Gastroesophageal sphincter (tissue), 3 donors: ENCODE data around the gene PIK3CD.

Experiments
- CTCF ChIP-seq, 4 experiments: fragments of 200-600 bp in 2 of 4; fragments of 450-650 bp in 2 of 4; sonication (generic) in 1 of 4; IDR thresholded peaks; one replicate each; pipeline ENCODE4 v1.5.1; 2017 to 2019; ENCODE audit warnings: antibody characterized with exemption in 4 of 4, mild to moderate bottlenecking in 2 of 4, moderate library complexity in 2 of 4
- POLR2A ChIP-seq, 2 donors: fragments of 450-650 bp; IDR thresholded peaks; one replicate each; pipeline ENCODE4 v1.6.1; 2017; ENCODE audit warnings: antibody characterized with exemption in 2 of 2, mild to moderate bottlenecking in 2 of 2, moderate library complexity in 1 of 2
- POLR2AphosphoS5 ChIP-seq: sonication (generic); formaldehyde crosslinking; IDR thresholded peaks from one replicate; pipeline ENCODE4 v1.6.1; 2017; ENCODE audit warnings: antibody characterized with exemption

GRCh38 chr1:9668080-9668479 lies 16.5 kb downstream of the PIK3CD start:
- TF ChIP-seq POLR2A (IDR thresholded peaks at IDR 0.05) (no peak), CTCF (IDR thresholded peaks at IDR 0.05) (no peak), POLR2AphosphoS5 (no peak)
